ENCODE measurements around the gene RSPO1.
A peak's percentile ranks its signal among the peaks of the same experiment; 100 is the strongest.
"Not testable (repeated sequence)": the region's sequence is repeated elsewhere in the genome, so short reads cannot be mapped to it uniquely, and the experiment has no call there.

Gene RSPO1

DNA sequence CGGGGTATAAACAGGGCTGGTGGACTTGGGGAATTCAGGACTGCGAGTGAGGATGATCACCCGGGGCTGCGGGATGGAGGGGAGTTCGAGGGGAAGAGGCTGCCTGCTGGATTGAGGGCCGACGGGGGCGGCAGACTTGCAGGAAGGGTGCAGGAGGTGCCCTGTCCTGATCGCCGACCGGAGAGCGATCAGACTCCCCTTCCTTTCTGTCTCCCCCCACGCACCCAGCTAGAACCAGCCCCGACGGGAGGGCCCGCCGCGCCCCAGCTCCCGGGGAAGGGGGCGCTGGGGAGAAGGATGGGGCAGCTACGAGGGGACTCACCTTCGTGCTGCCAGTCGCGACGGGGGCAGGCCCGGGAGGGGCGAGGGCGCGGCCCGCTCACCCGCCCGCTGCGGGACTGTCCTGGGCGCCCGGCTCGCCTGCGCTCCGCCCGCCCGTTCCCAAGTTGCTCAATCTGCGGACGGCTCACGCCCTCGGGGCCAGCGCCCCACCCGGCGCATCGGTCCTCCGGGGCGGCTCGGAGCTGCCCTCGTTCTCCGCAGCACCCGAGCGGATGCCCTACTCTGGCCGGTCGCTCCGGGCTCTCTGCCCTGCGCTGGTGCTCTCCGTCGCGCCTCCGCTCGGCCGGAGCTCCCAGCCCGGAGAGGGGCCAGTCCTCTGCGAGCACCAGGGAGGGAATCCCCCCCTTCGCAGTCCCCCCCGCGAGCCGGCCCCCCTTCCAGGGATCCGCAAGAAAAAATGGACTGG lies at the start of gene RSPO1:
RSPO1 (minus strand) TSS at position 649 of the 748 bp plus-strand sequence. CDS start 5,231 bp downstream, outside the sequence.
- peak; percentile 39 for DNase-seq

DNA sequence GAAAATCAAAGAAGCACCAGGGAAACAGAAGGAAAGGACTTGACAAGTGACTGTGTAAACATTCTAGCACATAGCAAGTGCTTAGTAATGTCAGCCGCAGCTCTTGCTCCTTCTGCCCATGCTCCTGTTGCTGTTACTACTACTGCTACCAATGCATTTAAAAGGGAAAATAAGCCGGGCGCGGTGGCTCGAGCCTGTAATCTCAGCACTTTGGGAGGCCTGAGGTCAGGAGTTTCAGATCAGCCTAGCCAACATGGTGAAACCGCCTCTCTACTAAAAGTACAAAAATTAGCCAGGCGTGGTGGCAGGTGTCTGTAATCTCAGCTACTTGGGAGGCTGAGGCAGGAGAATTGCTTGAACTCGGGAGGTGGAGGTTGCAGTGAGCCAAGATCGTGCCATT lies 49.5 kb upstream of the RSPO1 start:
- DNase-seq = not testable (repeated sequence)

GRCh38 chr1:37682334-37682987 lies 47.8 kb upstream of the RSPO1 start:
- DNase-seq = peak; percentile 70

GRCh38 chr1:37680933-37681332 lies 46.2 kb upstream of the RSPO1 start:
- no peak for DNase-seq

GRCh38 chr1:37677808-37678207 lies 43.1 kb upstream of the RSPO1 start:
- no peak for DNase-seq

GRCh38 chr1:37677143-37677439 lies 42.4 kb upstream of the RSPO1 start:
- DNase-seq = no peak

GRCh38 chr1:37676281-37677142 lies 41.8 kb upstream of the RSPO1 start:
- peak; percentile 78 for DNase-seq

GRCh38 chr1:37673920-37674319 lies 39.2 kb upstream of the RSPO1 start:
- DNase-seq = peak; percentile 41

- no peak for DNase-seq
Measured at GRCh38 chr1:37672136-37672870, 37.6 kb upstream of the RSPO1 start.

DNA sequence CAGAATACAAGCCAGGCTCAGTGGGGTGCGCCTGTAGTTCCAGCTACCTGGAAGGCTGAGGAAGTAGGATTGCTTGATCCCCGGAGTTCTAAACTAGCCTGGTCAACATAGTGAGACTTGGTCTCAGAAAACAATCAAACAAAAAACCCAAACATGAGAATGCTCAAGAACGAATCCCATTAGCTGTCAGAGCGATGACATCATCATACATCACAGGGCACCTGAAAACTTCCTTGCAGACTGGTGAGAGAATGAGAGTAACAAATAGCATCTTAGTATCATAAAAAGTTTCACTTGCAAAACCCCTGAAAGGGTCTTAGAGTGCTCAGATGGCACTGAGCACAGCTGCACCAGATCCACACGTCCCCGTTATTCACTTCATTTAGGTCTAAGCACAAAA lies 36.6 kb upstream of the RSPO1 start:
- DNase-seq = no peak

GRCh38 chr1:37670133-37670532 lies 35.4 kb upstream of the RSPO1 start:
- DNase-seq = no peak

- DNase-seq = peak; percentile 42
Measured at GRCh38 chr1:37667023-37667671, 32.5 kb upstream of the RSPO1 start.

DNA sequence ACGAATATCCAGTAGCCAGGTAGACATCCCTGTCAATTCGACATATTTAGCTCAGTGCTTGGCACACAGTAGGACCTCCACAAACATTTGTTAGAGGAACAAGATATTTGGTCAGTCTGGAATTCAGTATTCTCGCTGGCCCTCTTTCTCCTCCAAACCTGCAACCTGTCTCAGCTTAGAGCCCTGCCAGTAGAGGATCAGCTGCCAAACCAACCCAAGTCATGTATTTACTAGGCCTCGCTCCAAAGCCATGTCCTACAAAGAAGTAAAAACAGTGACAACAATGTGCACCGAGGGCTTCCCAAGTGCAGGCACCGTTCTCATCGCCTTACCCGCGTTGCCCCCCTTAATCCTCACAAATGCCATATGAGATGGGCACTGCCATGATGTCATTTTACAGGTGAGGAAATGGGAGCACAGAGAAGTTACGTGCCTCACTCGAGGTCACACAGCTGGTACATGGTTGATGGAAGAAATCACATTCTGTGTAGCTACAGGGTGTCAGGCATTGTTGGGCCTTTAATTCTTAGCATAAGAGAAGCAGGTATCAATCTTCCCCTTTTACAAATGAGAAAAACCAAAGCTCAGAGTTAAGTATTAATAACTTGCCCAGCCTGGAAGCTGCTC lies 31.7 kb upstream of the RSPO1 start:
- no peak for DNase-seq

GRCh38 chr1:37663426-37664000 lies 28.8 kb upstream of the RSPO1 start:
- no peak for DNase-seq

GRCh38 chr1:37662031-37662755 lies 27.5 kb upstream of the RSPO1 start:
- no peak for DNase-seq

GRCh38 chr1:37661401-37661800 lies 26.7 kb upstream of the RSPO1 start:
- no peak for DNase-seq

DNA sequence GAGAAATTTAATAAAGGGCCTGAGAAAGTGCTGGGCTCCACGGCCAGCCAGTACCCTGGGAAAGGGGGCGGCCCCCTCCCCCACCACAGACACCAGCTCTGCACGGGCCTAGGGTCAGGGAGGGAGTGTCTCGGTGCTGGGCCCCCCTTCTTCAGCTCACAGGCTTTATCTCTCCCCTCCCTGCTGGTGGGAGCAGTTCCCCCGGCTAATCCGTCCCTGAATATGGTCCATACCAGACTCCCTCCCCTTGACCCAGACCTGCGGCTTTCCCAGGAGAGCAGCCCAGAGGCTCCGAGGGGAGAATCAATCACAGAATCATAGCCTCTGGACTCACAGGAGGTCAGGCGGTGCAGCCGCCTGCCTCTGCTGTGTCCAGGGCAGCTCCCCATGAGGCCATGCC lies 26.0 kb upstream of the RSPO1 start:
- DNase-seq = no peak

DNA sequence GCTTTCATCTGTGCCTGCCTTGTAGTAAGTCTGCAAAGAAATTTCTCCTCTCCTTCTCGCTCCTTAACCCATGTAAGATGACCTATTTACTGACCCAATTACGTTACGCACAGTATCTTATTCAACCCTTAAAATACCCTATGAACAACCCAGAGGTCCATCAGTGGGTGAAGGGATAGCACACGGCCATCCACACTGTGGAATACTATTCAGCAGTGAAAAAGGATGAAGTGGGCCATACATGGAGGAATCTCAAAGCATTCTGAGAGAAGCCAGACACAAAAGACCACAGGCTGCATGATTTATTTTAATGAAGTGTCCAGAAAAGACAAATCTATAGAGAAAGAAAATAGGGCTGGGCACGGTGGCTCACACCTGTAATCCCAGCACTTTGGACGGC lies 23.8 kb upstream of the RSPO1 start:
- no peak for DNase-seq

- no peak for DNase-seq
Measured at GRCh38 chr1:37657620-37658412, 23.1 kb upstream of the RSPO1 start.

DNA sequence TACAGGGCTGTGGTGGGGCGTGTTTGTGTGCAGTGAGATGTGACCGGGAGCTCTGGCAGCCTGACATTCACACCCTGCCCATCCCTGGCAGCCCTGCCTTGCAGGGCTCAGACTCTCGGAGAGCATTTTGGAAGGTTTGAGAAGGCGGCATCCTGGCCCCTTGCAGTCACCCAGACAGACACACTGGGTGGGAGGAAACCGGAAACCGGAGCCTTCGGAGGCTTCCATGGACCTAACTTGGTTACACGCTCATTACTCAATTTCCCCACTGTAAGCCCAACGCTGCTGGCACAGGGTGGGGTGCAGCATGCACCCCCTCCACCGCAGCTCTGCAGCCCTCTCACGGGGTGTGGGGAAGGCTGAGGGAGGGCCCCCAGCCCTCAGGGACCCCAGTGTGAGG lies 22.2 kb upstream of the RSPO1 start:
- no peak for DNase-seq
